ENCODE measurements around the gene DNAH8.

Gene DNAH8

DNA sequence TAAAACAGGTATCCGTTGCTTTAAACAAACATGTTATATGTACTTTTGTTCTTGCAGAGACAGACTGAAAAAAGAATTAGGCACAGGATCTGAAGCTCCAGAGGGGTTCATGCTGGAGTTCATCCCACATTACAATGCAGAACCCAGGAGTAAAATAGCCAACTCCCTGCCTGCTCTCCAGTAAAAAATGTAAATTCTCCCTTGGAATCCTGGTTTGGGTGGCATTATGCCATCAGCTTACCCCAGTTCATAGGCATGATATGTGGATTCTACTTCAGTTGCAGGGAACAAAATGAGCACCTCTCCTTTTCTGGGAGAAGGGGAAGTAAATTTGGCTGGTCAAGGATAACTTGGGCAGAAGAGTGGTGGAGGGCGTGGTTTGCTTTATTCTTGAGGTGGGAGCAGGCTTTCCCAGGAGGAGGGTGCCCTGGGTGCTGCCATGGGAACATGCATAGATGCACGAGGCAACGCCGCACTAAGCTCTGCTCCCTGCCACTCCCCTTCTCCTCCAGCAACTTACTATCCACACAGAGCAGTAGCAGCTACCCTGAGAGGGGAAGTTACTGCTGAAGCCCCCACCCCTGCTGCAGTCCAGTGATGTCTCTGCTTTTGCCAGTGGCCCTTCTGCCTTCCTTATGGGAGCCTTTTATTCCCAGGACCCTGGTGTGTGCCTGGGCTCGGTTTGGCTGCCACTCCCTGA lies 261.8 kb downstream of the DNAH8 start:
- H3F3A ChIP-seq (ENCODE audit: control insufficient read depth, insufficient read depth): no peaks in the 10 kb centered on the region
- TF ChIP-seq, protein P1, sequence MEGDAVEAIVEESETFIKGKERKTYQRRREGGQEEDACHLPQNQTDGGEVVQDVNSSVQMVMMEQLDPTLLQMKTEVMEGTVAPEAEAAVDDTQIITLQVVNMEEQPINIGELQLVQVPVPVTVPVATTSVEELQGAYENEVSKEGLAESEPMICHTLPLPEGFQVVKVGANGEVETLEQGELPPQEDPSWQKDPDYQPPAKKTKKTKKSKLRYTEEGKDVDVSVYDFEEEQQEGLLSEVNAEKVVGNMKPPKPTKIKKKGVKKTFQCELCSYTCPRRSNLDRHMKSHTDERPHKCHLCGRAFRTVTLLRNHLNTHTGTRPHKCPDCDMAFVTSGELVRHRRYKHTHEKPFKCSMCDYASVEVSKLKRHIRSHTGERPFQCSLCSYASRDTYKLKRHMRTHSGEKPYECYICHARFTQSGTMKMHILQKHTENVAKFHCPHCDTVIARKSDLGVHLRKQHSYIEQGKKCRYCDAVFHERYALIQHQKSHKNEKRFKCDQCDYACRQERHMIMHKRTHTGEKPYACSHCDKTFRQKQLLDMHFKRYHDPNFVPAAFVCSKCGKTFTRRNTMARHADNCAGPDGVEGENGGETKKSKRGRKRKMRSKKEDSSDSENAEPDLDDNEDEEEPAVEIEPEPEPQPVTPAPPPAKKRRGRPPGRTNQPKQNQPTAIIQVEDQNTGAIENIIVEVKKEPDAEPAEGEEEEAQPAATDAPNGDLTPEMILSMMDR (IDR thresholded peaks at IDR 0.05; ENCODE audit: low read depth, low read length, poor library complexity, severe bottlenecking): no peak
- TF ChIP-seq EZH2phosphoT487 (IDR thresholded peaks at IDR 0.05; ENCODE audit: borderline replicate concordance, low read length): no peak
- H3K27ac ChIP-seq (ENCODE audit: low read depth, low read length): no peak overlapping the region
- H3K9me2 ChIP-seq (replicated peaks; ENCODE audit: control insufficient read depth, low read length): no peaks in the 10 kb centered on the region
- H3K4me3 ChIP-seq (ENCODE audit: low read length): no peak overlapping the region
- H3K79me2 ChIP-seq (ENCODE audit: control insufficient read depth, low read length): no peaks in the 10 kb centered on the region
- no peaks in the 10 kb centered on the region for H3K36me3 ChIP-seq (ENCODE audit: control insufficient read depth, low read length)
- H3K27me3 ChIP-seq (ENCODE audit: control insufficient read depth, low read length): peaks cover 7% of the 10 kb centered on the region; the same call in 1 of the 2 replicates
- no peaks in the 10 kb centered on the region for H4K20me1 ChIP-seq (ENCODE audit: control insufficient read depth, insufficient read depth, low read depth, low read length)
- no peaks in the 10 kb centered on the region for H3K4me1 ChIP-seq (ENCODE audit: control insufficient read depth, low read length)
- H3K4me2 ChIP-seq (ENCODE audit: low read length): no peak overlapping the region
- H3K9me3 ChIP-seq (ENCODE audit: control insufficient read depth, insufficient read depth, low read length): no peaks in the 10 kb centered on the region

DNA sequence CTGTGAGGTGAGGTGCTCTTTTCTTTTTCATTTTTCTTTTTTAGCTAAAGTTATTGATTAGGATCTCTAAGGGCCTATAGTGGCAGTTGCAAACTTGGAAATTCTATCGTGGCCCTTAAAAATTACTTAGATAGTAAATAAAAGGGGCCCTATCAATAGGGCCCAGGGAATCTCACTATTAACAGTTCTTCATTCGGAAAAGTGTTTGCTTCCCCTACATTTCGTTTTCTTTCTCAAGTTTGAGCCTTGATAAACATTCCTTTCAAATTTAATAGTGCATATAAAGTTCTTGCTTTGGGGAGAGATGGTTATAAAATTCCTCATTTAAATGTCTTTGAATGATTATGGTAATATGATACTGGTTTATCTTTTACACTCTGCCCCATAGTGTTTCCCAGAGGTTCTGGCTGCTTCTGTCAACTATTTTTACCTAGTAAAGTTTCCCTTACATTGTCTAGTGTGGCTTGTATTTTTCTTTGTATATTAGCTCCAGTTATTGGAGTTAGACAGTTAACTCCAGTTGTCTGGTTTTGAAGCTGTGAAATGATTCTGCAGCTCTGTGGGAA lies 263.1 kb downstream of the DNAH8 start:
- H3K27ac ChIP-seq (ENCODE audit: low read depth, low read length): no peak overlapping the region
- peaks cover 7% of the 10 kb centered on the region; the same call in 1 of the 2 replicates for H3K27me3 ChIP-seq (ENCODE audit: control insufficient read depth, low read length)
- no peaks in the 10 kb centered on the region for H3F3A ChIP-seq (ENCODE audit: control insufficient read depth, insufficient read depth)
- H4K20me1 ChIP-seq (ENCODE audit: control insufficient read depth, insufficient read depth, low read depth, low read length): no peaks in the 10 kb centered on the region
- H3K4me1 ChIP-seq (ENCODE audit: control insufficient read depth, low read length): no peaks in the 10 kb centered on the region
- no peak overlapping the region for H3K4me3 ChIP-seq (ENCODE audit: low read length)
- H3K9me2 ChIP-seq (replicated peaks; ENCODE audit: control insufficient read depth, low read length): no peaks in the 10 kb centered on the region
- H3K79me2 ChIP-seq (ENCODE audit: control insufficient read depth, low read length): no peaks in the 10 kb centered on the region
- H3K9me3 ChIP-seq (ENCODE audit: control insufficient read depth, insufficient read depth, low read length): no peaks in the 10 kb centered on the region
- no peak for TF ChIP-seq EZH2phosphoT487 (IDR thresholded peaks at IDR 0.05; ENCODE audit: borderline replicate concordance, low read length)
- TF ChIP-seq, protein P1 (IDR thresholded peaks at IDR 0.05; ENCODE audit: low read depth, low read length, poor library complexity, severe bottlenecking): no peak
- H3K36me3 ChIP-seq (ENCODE audit: control insufficient read depth, low read length): no peaks in the 10 kb centered on the region
- no peak overlapping the region for H3K4me2 ChIP-seq (ENCODE audit: low read length)

DNA sequence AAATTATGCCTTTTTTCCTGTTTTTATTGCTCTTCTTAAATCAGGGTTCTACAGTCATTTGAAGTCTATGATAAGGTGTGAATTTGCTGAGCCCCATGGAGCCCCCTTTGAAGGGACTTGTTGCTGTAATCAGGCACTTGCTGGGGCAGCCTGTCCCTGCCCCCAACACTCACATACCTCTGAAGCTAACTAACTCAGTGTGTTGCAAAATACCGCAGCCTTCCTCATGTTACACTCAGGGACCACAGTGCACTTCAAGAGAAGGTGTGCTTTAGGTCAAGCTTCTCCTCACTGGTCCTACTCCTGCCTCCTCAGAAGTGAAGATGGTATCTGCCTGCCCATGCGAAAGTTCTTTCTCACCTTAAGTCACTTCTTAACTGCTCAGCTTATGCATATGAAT lies 267.4 kb downstream of the DNAH8 start:
- no peak overlapping the region for H3K27ac ChIP-seq (ENCODE audit: low read depth, low read length)
- H3F3A ChIP-seq (ENCODE audit: control insufficient read depth, insufficient read depth): no peaks in the 10 kb centered on the region
- H3K4me3 ChIP-seq (ENCODE audit: low read length): no peak overlapping the region
- no peaks in the 10 kb centered on the region for H3K79me2 ChIP-seq (ENCODE audit: control insufficient read depth, low read length)
- H3K36me3 ChIP-seq (ENCODE audit: control insufficient read depth, low read length): no peaks in the 10 kb centered on the region
- no peaks in the 10 kb centered on the region for H3K4me1 ChIP-seq (ENCODE audit: control insufficient read depth, low read length)
- H3K9me3 ChIP-seq (ENCODE audit: control insufficient read depth, insufficient read depth, low read length): no peaks in the 10 kb centered on the region
- no peak for TF ChIP-seq EZH2phosphoT487 (IDR thresholded peaks at IDR 0.05; ENCODE audit: borderline replicate concordance, low read length)
- no peaks in the 10 kb centered on the region for H4K20me1 ChIP-seq (ENCODE audit: control insufficient read depth, insufficient read depth, low read depth, low read length)
- H3K4me2 ChIP-seq (ENCODE audit: low read length): no peak overlapping the region
- H3K9me2 ChIP-seq (replicated peaks; ENCODE audit: control insufficient read depth, low read length): no peaks in the 10 kb centered on the region
- H3K27me3 ChIP-seq (ENCODE audit: control insufficient read depth, low read length): peaks cover 10% of the 10 kb centered on the region; the same call in 1 of the 2 replicates

DNA sequence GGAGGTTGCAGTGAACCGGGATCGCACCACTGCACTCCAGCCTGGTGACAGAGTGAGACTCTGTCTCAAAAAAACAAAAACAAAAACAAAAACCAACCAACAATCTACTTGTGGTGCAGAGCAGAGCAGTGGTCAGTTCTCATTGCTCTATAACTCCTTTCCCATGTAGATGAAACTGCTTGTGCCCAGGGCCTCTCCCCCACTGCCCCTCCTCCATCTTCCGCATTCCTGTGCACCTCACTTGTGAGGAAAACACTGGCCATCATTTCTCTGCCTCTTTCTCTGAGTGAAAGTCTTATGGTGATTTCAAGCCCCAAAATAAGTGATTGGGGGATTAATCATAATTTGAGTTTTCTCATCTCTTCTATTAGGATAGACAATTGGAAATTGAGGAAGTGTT lies 269.6 kb downstream of the DNAH8 start:
- Histone ChIP-seq H3K36me3 (ENCODE audit: control insufficient read depth, low read length) (no peaks in the 10 kb centered on the region), H3K4me3 (ENCODE audit: low read length) (no peak overlapping the region), H3F3A (ENCODE audit: control insufficient read depth, insufficient read depth) (no peaks in the 10 kb centered on the region), H4K20me1 (ENCODE audit: control insufficient read depth, insufficient read depth, low read depth, low read length) (no peaks in the 10 kb centered on the region), H3K9me3 (ENCODE audit: control insufficient read depth, insufficient read depth, low read length) (no peaks in the 10 kb centered on the region), H3K79me2 (ENCODE audit: control insufficient read depth, low read length) (no peaks in the 10 kb centered on the region), H3K27ac (ENCODE audit: low read depth, low read length) (no peak overlapping the region), H3K9me2 (replicated peaks; ENCODE audit: control insufficient read depth, low read length) (no peaks in the 10 kb centered on the region), H3K27me3 (ENCODE audit: control insufficient read depth, low read length) (peaks cover 6% of the 10 kb centered on the region; the same call in 1 of the 2 replicates), H3K4me1 (ENCODE audit: control insufficient read depth, low read length) (no peaks in the 10 kb centered on the region), H3K4me2 (ENCODE audit: low read length) (no peak overlapping the region)
- TF ChIP-seq, protein P1 (IDR thresholded peaks at IDR 0.05; ENCODE audit: low read depth, low read length, poor library complexity, severe bottlenecking): no peak
- TF ChIP-seq EZH2phosphoT487 (IDR thresholded peaks at IDR 0.05; ENCODE audit: borderline replicate concordance, low read length): no peak
